ENCODE measurements around the gene TGFBR3. TPM values are rescaled to one million over a fixed set of nuclear protein-coding genes. Genes with fewer than 3 reads are reported as not detected.

Gene TGFBR3
- total and polyA plus RNA-seq, 5 donors from 2014 or later, result 15.8 to 47.5 (median 20.0) TPM

- Histone ChIP-seq H3K4me1 (ENCODE audit: control insufficient read depth, insufficient read depth, low read length, poor library complexity, severe bottlenecking) (peaks cover 1% of the 10 kb centered on the region), H3K36me3 (ENCODE audit: control insufficient read depth, insufficient read depth, low read length) (peaks cover 2% of the 10 kb centered on the region), H3K27ac (ENCODE audit: insufficient read depth, low read length, poor library complexity, severe bottlenecking) (no peak overlapping the region), H3K9me3 (ENCODE audit: control insufficient read depth in 2 of 2, low read length in 2 of 2) (no peaks in the 10 kb centered on the region), H3K27me3 (ENCODE audit: control insufficient read depth, insufficient read depth, low read length) (no peaks in the 10 kb centered on the region), H3K4me3 (ENCODE audit: low read depth, low read length) (no peak overlapping the region)
- H3K4me1 Mint-ChIP-seq, result peaks cover under 1 to 3% (median under 1%) of the 10 kb centered on the region in 4 donors
- peaks cover 9% of the 10 kb centered on the region for H3K36me3 Mint-ChIP-seq
- no peaks in the 10 kb centered on the region for H3K27me3 Mint-ChIP-seq
- H3K27ac Mint-ChIP-seq, result peak overlapping the region in 1 of 3 donors; percentile 0
- ATAC-seq (ENCODE audit: low read depth in 2 of 2) (no peak), DNase-seq (no peak)
- no peak overlapping the region for H3K4me3 Mint-ChIP-seq
- H3K9me3 Mint-ChIP-seq, result no peaks in the 10 kb centered on the region
These were observed 206.5 kb downstream of the TGFBR3 start for GRCh38 chr1:91679446-91679845.

GRCh38 chr1:91676030-91676429 lies 209.9 kb downstream of the TGFBR3 start:
- no peak overlapping the region for H3K4me3 Mint-ChIP-seq
- no peaks in the 10 kb centered on the region for H3K27me3 ChIP-seq (ENCODE audit: control insufficient read depth, insufficient read depth, low read length)
- H3K36me3 Mint-ChIP-seq, result peaks cover 6% of the 10 kb centered on the region
- H3K4me3 ChIP-seq (ENCODE audit: low read depth, low read length), result no peak overlapping the region
- no peaks in the 10 kb centered on the region for H3K9me3 Mint-ChIP-seq
- H3K4me1 ChIP-seq (ENCODE audit: control insufficient read depth, insufficient read depth, low read length, poor library complexity, severe bottlenecking), result no peaks in the 10 kb centered on the region
- no peak for DNase-seq
- ATAC-seq (ENCODE audit: low read depth in 2 of 2), result no peak
- no peak overlapping the region for H3K27ac ChIP-seq (ENCODE audit: insufficient read depth, low read length, poor library complexity, severe bottlenecking)
- H3K4me1 Mint-ChIP-seq, result peaks cover 0 to 7% (median 5%) of the 10 kb centered on the region in 4 donors
- no peaks in the 10 kb centered on the region for H3K27me3 Mint-ChIP-seq
- no peaks in the 10 kb centered on the region for H3K9me3 ChIP-seq (ENCODE audit: control insufficient read depth in 2 of 2, low read length in 2 of 2)
- peak overlapping the region in 1 of 3 donors; percentile 34 for H3K27ac Mint-ChIP-seq
- H3K36me3 ChIP-seq (ENCODE audit: control insufficient read depth, insufficient read depth, low read length), result no peaks in the 10 kb centered on the region

- no peaks in the 10 kb centered on the region for H3K36me3 ChIP-seq (ENCODE audit: control insufficient read depth, insufficient read depth, low read length)
- H3K27ac ChIP-seq (ENCODE audit: insufficient read depth, low read length, poor library complexity, severe bottlenecking), result no peak overlapping the region
- peaks cover 0 to 2% (median 0%) of the 10 kb centered on the region in 7 donors for H3K9me3 Mint-ChIP-seq
- peaks cover 0 to 7% (median 5%) of the 10 kb centered on the region in 4 donors for H3K4me1 Mint-ChIP-seq
- no peaks in the 10 kb centered on the region for H3K9me3 ChIP-seq (ENCODE audit: control insufficient read depth in 2 of 2, low read length in 2 of 2)
- DNase-seq, result no peak
- no peaks in the 10 kb centered on the region for H3K27me3 Mint-ChIP-seq
- H3K4me3 Mint-ChIP-seq, result no peak overlapping the region
- H3K4me3 ChIP-seq (ENCODE audit: low read depth, low read length), result no peak overlapping the region
- H3K27me3 ChIP-seq (ENCODE audit: control insufficient read depth, insufficient read depth, low read length), result no peaks in the 10 kb centered on the region
- H3K27ac Mint-ChIP-seq, result peak overlapping the region in 1 of 3 donors; percentile 23
- H3K36me3 Mint-ChIP-seq, result no peaks in the 10 kb centered on the region
- H3K4me1 ChIP-seq (ENCODE audit: control insufficient read depth, insufficient read depth, low read length, poor library complexity, severe bottlenecking), result no peaks in the 10 kb centered on the region
- ATAC-seq (ENCODE audit: low read depth in 2 of 2), result no peak
These were observed 211.8 kb downstream of the TGFBR3 start for GRCh38 chr1:91674107-91674506.

- DNase-seq (no peak), ATAC-seq (ENCODE audit: low read depth in 2 of 2) (no peak)
- no peaks in the 10 kb centered on the region for H3K27me3 Mint-ChIP-seq
- H3K27ac ChIP-seq (ENCODE audit: insufficient read depth, low read length, poor library complexity, severe bottlenecking), result no peak overlapping the region
- H3K4me1 ChIP-seq (ENCODE audit: control insufficient read depth, insufficient read depth, low read length, poor library complexity, severe bottlenecking), result no peaks in the 10 kb centered on the region
- no peaks in the 10 kb centered on the region for H3K9me3 ChIP-seq (ENCODE audit: control insufficient read depth in 2 of 2, low read length in 2 of 2)
- peaks cover 0 to 7% (median 5%) of the 10 kb centered on the region in 4 donors for H3K4me1 Mint-ChIP-seq
- peaks cover 0 to 2% (median 0%) of the 10 kb centered on the region in 7 donors for H3K9me3 Mint-ChIP-seq
- H3K4me3 ChIP-seq (ENCODE audit: low read depth, low read length), result no peak overlapping the region
- H3K27ac Mint-ChIP-seq, result no peak overlapping the region
- H3K36me3 Mint-ChIP-seq, result no peaks in the 10 kb centered on the region
- no peak overlapping the region for H3K4me3 Mint-ChIP-seq
- no peaks in the 10 kb centered on the region for H3K27me3 ChIP-seq (ENCODE audit: control insufficient read depth, insufficient read depth, low read length)
- no peaks in the 10 kb centered on the region for H3K36me3 ChIP-seq (ENCODE audit: control insufficient read depth, insufficient read depth, low read length)
These were observed 212.3 kb downstream of the TGFBR3 start for GRCh38 chr1:91673613-91674012.

- no peak for ATAC-seq (ENCODE audit: low read depth in 2 of 2)
These were observed 213.3 kb downstream of the TGFBR3 start for GRCh38 chr1:91672601-91673161.

GRCh38 chr1:91670781-91671180 lies 215.2 kb downstream of the TGFBR3 start:
- Mint-ChIP-seq H3K27ac (no peak overlapping the region), H3K4me1 (peaks cover 0 to 7% (median 5%) of the 10 kb centered on the region in 4 donors), H3K27me3 (no peaks in the 10 kb centered on the region), H3K9me3 (peaks cover 0 to 2% (median 0%) of the 10 kb centered on the region in 7 donors), H3K4me3 (no peak overlapping the region), H3K36me3 (no peaks in the 10 kb centered on the region)
- ATAC-seq (ENCODE audit: low read depth in 2 of 2), result no peak
- H3K36me3 ChIP-seq (ENCODE audit: control insufficient read depth, insufficient read depth, low read length), result no peaks in the 10 kb centered on the region
- H3K27ac ChIP-seq (ENCODE audit: insufficient read depth, low read length, poor library complexity, severe bottlenecking), result no peak overlapping the region
- H3K27me3 ChIP-seq (ENCODE audit: control insufficient read depth, insufficient read depth, low read length), result no peaks in the 10 kb centered on the region
- H3K9me3 ChIP-seq (ENCODE audit: control insufficient read depth in 2 of 2, low read length in 2 of 2), result no peaks in the 10 kb centered on the region
- no peak overlapping the region for H3K4me3 ChIP-seq (ENCODE audit: low read depth, low read length)
- H3K4me1 ChIP-seq (ENCODE audit: control insufficient read depth, insufficient read depth, low read length, poor library complexity, severe bottlenecking), result no peaks in the 10 kb centered on the region
- no peak for DNase-seq

More at GRCh38 chr1:91672601-91673161, 213.3 kb downstream of the TGFBR3 start:
- Histone ChIP-seq H3K36me3 (ENCODE audit: control insufficient read depth, insufficient read depth, low read length) (no peaks in the 10 kb centered on the region), H3K27me3 (ENCODE audit: control insufficient read depth, insufficient read depth, low read length) (no peaks in the 10 kb centered on the region), H3K4me1 (ENCODE audit: control insufficient read depth, insufficient read depth, low read length, poor library complexity, severe bottlenecking) (no peaks in the 10 kb centered on the region), H3K4me3 (ENCODE audit: low read depth, low read length) (no peak overlapping the region), H3K27ac (ENCODE audit: insufficient read depth, low read length, poor library complexity, severe bottlenecking) (no peak overlapping the region), H3K9me3 (ENCODE audit: control insufficient read depth in 2 of 2, low read length in 2 of 2) (no peaks in the 10 kb centered on the region)
- Mint-ChIP-seq H3K9me3 (peaks cover 0 to 2% (median 0%) of the 10 kb centered on the region in 7 donors), H3K4me1 (peaks cover 0 to 7% (median 5%) of the 10 kb centered on the region in 4 donors), H3K36me3 (no peaks in the 10 kb centered on the region), H3K4me3 (no peak overlapping the region), H3K27me3 (no peaks in the 10 kb centered on the region), H3K27ac (no peak overlapping the region)
- DNase-seq, result peak in 1 of 3 donors; percentile 50

GRCh38 chr1:91669584-91670350 lies 216.2 kb downstream of the TGFBR3 start:
- H3K4me3 Mint-ChIP-seq, result no peak overlapping the region
- ATAC-seq (ENCODE audit: low read depth in 2 of 2), result no peak
- no peak overlapping the region for H3K4me3 ChIP-seq (ENCODE audit: low read depth, low read length)

More at GRCh38 chr1:91669584-91670350, 216.2 kb downstream of the TGFBR3 start:
- Mint-ChIP-seq H3K27me3 (no peaks in the 10 kb centered on the region), H3K27ac (peak overlapping the region in 1 of 3 donors; percentile 57), H3K9me3 (peaks cover 0 to 2% (median 0%) of the 10 kb centered on the region in 7 donors), H3K4me1 (peaks cover 0 to 7% (median 5%) of the 10 kb centered on the region in 4 donors), H3K36me3 (no peaks in the 10 kb centered on the region)
- Histone ChIP-seq H3K27ac (ENCODE audit: insufficient read depth, low read length, poor library complexity, severe bottlenecking) (no peak overlapping the region), H3K4me1 (ENCODE audit: control insufficient read depth, insufficient read depth, low read length, poor library complexity, severe bottlenecking) (no peaks in the 10 kb centered on the region), H3K27me3 (ENCODE audit: control insufficient read depth, insufficient read depth, low read length) (no peaks in the 10 kb centered on the region), H3K36me3 (ENCODE audit: control insufficient read depth, insufficient read depth, low read length) (no peaks in the 10 kb centered on the region), H3K9me3 (ENCODE audit: control insufficient read depth in 2 of 2, low read length in 2 of 2) (no peaks in the 10 kb centered on the region)
- DNase-seq, result no peak
